Liver (tissue), 3 donors: ENCODE results near the gene EYA4.
"Not testable (repeated sequence)": the region's sequence is repeated elsewhere in the genome, so short reads cannot be mapped to it uniquely, and the experiment has no call there.

Experiments used
- EGR1 ChIP-seq, 2 donors: IDR thresholded peaks; 2 replicates each; pipeline ENCODE4 v1.6.1; 2016 to 2018; ENCODE audit warnings: antibody characterized with exemption in 2 of 2, low read depth in 2 of 2
- HNF4A ChIP-seq, 2 donors: conservative IDR thresholded peaks; 2 replicates each; pipeline ENCODE4 v1.6.1; 2016; ENCODE audit warnings: antibody characterized with exemption in 2 of 2, mild to moderate bottlenecking in 2 of 2
- JUND ChIP-seq, 2 donors: IDR thresholded peaks; 2 replicates each; pipeline ENCODE4 v1.6.1; 2016; ENCODE audit warnings: antibody characterized with exemption in 2 of 2
- RAD21 ChIP-seq, 2 donors: IDR thresholded peaks; 2 replicates each; pipeline ENCODE4 v1.6.1; 2016; ENCODE audit warnings: antibody characterized with exemption in 2 of 2, mild to moderate bottlenecking in 2 of 2
- TF ChIP-seq, protein P1 (sequence below): fragments of 150-350 bp; IDR thresholded peaks from 2 replicates; pipeline ENCODE4 v1.5.1; 2017; ENCODE audit warnings: improper control_type of control experiment, low read depth, low read length; ENCODE audit not compliant: missing input control
- TF ChIP-seq, protein P2 (sequence below): IDR thresholded peaks from 2 replicates; pipeline ENCODE4 v1.6.1; 2016; ENCODE audit warnings: antibody characterized with exemption, mild to moderate bottlenecking
- donor health status: healthy.
- donor health status: healthy.

- TF ChIP-seq, protein P1, sequence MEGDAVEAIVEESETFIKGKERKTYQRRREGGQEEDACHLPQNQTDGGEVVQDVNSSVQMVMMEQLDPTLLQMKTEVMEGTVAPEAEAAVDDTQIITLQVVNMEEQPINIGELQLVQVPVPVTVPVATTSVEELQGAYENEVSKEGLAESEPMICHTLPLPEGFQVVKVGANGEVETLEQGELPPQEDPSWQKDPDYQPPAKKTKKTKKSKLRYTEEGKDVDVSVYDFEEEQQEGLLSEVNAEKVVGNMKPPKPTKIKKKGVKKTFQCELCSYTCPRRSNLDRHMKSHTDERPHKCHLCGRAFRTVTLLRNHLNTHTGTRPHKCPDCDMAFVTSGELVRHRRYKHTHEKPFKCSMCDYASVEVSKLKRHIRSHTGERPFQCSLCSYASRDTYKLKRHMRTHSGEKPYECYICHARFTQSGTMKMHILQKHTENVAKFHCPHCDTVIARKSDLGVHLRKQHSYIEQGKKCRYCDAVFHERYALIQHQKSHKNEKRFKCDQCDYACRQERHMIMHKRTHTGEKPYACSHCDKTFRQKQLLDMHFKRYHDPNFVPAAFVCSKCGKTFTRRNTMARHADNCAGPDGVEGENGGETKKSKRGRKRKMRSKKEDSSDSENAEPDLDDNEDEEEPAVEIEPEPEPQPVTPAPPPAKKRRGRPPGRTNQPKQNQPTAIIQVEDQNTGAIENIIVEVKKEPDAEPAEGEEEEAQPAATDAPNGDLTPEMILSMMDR: not testable (repeated sequence)
- TF ChIP-seq, protein P2, sequence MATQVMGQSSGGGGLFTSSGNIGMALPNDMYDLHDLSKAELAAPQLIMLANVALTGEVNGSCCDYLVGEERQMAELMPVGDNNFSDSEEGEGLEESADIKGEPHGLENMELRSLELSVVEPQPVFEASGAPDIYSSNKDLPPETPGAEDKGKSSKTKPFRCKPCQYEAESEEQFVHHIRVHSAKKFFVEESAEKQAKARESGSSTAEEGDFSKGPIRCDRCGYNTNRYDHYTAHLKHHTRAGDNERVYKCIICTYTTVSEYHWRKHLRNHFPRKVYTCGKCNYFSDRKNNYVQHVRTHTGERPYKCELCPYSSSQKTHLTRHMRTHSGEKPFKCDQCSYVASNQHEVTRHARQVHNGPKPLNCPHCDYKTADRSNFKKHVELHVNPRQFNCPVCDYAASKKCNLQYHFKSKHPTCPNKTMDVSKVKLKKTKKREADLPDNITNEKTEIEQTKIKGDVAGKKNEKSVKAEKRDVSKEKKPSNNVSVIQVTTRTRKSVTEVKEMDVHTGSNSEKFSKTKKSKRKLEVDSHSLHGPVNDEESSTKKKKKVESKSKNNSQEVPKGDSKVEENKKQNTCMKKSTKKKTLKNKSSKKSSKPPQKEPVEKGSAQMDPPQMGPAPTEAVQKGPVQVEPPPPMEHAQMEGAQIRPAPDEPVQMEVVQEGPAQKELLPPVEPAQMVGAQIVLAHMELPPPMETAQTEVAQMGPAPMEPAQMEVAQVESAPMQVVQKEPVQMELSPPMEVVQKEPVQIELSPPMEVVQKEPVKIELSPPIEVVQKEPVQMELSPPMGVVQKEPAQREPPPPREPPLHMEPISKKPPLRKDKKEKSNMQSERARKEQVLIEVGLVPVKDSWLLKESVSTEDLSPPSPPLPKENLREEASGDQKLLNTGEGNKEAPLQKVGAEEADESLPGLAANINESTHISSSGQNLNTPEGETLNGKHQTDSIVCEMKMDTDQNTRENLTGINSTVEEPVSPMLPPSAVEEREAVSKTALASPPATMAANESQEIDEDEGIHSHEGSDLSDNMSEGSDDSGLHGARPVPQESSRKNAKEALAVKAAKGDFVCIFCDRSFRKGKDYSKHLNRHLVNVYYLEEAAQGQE: not testable (repeated sequence)
- TF ChIP-seq JUND (IDR thresholded peaks at IDR 0.05); EGR1 (IDR thresholded peaks at IDR 0.05; ENCODE audit: low read depth in 2 of 2); HNF4A (conservative IDR thresholded peaks at IDR 0.05); RAD21 (IDR thresholded peaks at IDR 0.05): not testable (repeated sequence)
Measured at GRCh38 chr6:133397601-133398000, 156.4 kb downstream of the EYA4 start.
